HL-60/S4 treated with retinoic acid at 250 ng/mL for 4 days and 3 days (cell line): Measurements from ENCODE around the gene TAC4.

Experiments used
- in situ Hi-C: fragments of 300-500 bp; cut with MboI; formaldehyde crosslinking; loops from 2 replicates; pipeline ENCODE4 v1.7.0; 2022; ENCODE audit warnings: low sequenced_read_pairs

Gene TAC4

GRCh38 chr17:49848019-49848473 is at the start of gene TAC4:
TSS of gene TAC4 (minus strand) at chr17:49848069. CDS start at chr17:49848017, 52 bp downstream.
- in situ Hi-C loops: loop anchor here (25.0 kb wide), 1 partner anchor 286 kb away; no protein-coding TSS in a partner anchor

DNA sequence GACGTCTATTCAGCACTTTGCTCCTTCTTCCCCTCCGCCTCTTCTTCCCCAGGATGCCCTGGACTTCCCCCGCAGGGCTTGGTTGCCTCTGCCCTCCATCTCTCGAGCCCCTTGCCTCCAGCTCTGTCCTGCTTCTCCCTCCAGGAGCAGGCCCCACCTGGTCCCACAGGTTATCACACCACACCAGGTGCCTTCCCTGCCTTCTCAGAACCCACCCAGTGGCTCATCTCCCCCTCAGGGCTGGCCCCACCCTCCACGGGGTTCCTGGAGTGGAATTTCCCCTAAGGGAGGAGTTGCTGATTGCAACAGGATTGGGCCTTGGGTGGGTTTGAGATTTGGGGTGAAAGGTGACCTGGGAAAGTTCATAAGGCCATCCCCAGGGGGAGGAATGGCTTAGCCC is 49.0 kb upstream of the TAC4 start:
- in situ Hi-C loops: no loop called here

GRCh38 chr17:49896222-49896621 is 48.4 kb upstream of the TAC4 start:
- in situ Hi-C loops: no loop called here

- in situ Hi-C loops: no loop called here
These were observed 47.9 kb upstream of the TAC4 start for GRCh38 chr17:49895812-49896211.

DNA sequence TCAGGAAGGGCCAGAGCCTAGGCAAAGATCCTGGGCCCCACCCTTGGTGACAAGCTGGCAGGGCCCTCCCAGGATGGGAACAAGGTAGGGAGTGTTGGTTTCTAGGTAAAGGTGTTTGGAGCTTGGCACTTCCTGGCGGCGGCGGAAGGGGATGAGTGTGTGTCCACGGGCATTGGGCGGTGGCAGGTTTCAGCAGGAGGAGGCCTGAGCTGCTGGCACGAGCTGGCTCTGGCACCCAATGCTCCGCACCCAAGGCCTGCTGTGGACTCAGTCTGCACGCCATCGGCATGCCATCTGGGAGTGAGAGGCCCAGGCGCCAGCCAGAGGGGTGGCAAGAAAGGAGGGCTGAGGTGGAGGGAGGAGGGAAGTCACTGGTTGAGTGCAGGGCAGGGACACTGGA is 46.9 kb upstream of the TAC4 start:
- in situ Hi-C loops: no loop called here

GRCh38 chr17:49891694-49892389 is 44.0 kb upstream of the TAC4 start:
- in situ Hi-C loops: no loop called here

GRCh38 chr17:49891271-49891670 is 43.4 kb upstream of the TAC4 start:
- in situ Hi-C loops: no loop called here

DNA sequence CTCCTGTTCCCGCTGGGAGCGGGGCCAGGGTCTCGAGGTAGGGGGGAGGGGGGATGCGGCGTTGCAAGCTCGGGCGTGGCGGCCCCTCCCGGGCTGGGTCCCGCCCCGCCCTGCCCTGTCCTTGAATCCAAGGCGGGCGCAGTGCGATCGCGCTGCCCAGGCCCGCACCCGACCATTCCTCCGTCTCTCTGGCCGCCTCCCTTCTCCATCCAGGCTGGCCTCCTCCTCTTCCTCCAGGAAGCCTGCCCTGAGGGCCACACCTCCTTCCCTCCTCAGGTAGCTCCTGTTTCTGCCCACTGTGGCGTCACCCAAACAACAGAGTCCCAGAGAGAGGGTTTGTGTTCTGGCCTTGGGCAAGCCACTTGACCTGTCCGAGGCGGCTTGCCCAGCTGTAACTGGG is 43.0 kb upstream of the TAC4 start:
- in situ Hi-C loops: no loop called here

DNA sequence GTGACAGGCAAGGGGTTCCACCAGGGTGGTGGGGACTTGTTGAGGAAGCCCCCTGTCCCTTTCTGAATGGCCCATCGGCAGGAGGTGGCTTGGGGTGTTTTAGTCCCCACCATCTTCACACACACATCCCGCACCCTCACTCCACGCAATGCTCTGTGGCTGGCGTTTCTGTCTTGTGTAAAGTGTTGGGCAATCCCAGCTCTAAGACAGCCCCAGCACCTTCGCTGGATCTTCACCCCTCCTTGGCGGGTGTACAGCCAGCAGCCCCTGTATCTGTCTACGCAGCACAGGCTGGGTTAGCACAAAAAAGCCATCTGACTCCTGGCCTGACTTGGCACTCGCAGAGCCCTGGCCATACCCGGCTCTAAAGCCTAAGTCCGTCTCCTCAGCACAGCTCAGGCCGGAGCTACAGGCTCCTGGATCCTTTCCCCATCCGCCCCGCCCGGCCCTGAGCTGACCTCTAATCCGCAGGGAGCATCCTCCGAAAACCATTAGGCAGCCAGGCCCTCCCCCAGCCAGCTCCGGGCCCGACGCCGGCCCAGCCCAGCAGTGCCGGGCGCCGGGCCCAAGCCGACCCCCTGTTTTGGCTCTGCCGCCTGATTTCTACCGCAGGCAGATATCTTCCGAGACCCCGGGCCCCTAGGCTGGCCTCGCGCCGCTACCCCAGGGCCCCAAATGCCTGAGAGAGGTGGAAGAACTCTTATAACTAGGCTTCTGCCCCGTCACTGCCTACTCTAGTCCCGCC is 42.4 kb upstream of the TAC4 start:
- in situ Hi-C loops: no loop called here

DNA sequence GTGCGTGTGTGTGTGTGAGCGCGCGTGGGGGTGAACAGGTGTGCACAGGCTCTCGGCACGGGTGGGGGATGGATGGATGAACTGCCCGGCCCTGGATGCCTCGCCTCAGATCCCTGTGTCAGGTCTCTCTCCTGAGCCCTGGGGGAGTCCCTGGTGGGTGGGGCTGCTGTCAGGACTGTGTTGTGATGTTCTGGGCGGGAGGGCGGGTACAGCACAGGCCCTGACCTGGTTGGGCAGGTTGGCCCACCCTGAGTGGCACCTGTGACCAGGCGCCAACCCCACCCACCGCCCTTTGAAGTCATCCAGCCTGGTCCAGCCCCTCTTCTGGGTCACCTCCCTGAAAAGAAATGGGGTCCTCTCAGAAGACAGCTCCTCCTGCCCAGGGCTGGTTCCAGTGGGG is 41.6 kb upstream of the TAC4 start:
- in situ Hi-C loops: loop anchor here (10.0 kb wide), 1 partner anchor 105 kb away; the partner anchor contains the start of gene DLX3

DNA sequence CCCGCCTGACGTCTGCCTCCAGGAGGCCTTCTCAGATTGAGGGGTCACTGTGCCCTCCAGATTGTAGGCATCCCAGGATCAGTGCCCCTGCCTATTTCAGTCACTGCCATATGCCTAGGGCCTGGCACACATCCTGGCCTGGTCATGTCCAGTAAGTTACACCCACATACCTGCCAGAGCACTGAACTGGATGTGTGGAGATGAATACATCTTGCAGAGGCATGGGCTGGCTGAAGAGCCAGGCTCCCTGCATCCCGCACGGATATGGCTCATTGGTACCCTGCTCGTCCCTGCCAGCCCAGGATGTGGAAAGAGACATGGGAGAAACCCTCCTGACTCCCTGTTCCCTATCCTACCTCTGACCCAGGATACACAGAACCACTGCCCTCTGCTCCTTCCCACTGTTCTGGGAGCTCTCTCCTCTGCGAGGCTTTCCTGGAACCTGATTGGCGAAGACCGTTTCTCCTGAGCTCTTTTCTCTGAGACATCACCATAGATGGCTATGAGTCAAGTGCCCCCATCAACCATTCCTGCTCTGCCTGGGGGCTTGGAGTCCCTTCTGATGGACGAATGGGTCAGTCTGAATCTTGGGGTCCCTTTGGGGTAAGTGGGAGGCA is 40.0 kb upstream of the TAC4 start:
- in situ Hi-C loops: loop anchor here (10.0 kb wide), 1 partner anchor 107 kb away; the partner anchor contains the start of gene DLX3

DNA sequence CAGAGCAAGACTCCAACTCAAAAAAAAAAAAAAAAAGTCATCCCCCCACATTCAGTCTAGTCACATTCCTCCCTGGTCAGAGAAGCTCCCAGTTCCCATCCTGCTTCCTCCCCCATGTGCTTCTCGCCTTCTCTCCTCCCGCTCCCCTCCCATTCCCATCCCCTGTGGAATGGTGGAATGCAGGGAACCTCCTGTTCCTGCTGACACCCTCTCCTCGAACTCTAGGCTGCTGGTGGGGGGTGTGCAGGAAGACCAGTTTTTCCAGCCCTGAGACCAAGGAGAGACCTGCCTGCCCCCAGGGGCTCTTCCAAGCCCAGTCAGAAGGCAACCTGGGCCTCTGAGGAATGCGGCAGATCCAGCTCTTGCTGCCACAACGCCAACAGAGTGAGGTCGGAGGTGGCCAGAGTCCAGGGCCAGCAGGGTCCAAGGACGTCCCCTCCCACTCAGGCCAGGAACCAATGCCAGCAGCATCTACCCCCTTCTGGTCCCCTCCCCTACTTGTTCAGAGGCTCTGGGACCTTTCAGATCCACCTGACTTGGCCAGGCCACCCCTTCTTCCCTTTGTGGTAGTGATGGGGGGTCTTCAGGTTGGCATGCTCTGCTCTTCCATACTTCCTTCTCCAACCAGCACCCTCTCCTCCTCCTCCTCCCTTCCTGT is 39.3 kb upstream of the TAC4 start:
- in situ Hi-C loops: loop anchor here (10.0 kb wide), 1 partner anchor 108 kb away; the partner anchor contains the start of gene DLX3

DNA sequence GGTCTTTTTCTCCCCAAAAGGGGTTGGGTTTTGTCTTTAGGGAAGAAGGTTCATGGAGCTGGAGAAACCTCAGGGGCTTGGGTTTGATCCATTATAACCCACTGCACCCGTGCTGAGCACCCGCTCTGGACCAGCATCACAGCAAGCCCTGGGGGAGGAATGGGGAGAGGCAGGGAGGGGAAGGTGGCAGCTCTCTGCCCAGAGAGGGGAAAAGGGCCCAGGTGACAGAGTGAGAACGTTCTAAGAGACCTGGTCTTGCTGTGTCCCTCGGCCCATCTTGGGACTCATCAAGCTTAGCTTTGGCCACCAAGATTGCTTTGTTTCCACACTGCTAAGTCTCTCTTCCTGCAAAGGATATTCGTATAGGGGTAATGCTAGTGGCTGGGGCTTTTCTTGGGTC is 38.2 kb upstream of the TAC4 start:
- in situ Hi-C loops: loop anchor here (10.0 kb wide), 1 partner anchor 109 kb away; the partner anchor contains the start of gene DLX3

GRCh38 chr17:49882434-49882833 is 34.6 kb upstream of the TAC4 start:
- in situ Hi-C loops: loop anchor here (10.0 kb wide), 1 partner anchor 112 kb away; the partner anchor contains the start of gene DLX3

GRCh38 chr17:49881054-49881402 is 33.2 kb upstream of the TAC4 start:
- in situ Hi-C loops: loop anchor here (10.0 kb wide), 1 partner anchor 114 kb away; the partner anchor contains the start of gene DLX3

DNA sequence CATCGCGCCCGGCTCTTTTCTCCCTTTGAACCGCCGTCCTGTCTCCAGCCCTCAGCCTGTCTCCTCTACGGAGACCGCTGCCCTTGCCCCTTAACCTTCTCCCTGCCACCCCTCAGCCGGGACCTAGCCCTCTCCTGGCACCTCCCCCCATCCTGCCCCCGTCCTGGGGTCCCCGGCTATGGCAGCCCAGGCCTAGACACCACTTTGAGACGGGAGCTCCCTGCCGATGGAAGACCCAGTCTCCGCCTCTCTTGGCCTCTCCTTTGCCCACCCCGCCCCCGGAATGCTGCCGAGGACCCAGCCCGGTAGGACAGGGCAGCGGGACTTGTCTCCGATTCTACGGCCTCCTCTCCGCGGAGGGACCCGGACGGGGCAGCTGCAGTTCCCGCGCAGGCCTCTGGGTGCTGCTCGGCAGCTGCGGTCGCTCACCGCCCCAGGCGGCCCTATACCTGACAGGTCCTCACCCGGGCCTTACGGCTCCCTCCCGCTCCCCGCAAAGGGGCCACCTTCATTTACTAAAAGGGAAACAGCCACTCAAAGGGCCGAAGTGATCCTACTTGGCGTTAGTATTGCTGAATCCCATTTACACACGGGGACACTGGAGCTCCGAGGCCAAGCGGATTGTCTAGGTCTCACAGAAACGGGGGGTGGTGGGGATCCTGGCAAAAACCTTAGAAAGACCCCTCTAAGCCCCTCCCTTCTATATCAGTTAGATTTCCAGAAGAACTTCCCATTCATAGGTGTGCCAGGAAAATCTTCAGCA is 32.6 kb upstream of the TAC4 start:
- in situ Hi-C loops: loop anchor here (10.0 kb wide), 1 partner anchor 114 kb away; the partner anchor contains the start of gene DLX3

GRCh38 chr17:49878931-49879904 is 31.3 kb upstream of the TAC4 start:
- in situ Hi-C loops: no loop called here

- in situ Hi-C loops: no loop called here
These were observed 27.8 kb upstream of the TAC4 start for GRCh38 chr17:49875685-49876084.

GRCh38 chr17:49874911-49875310 is 27.0 kb upstream of the TAC4 start:
- in situ Hi-C loops: no loop called here
